ENCODE data around the gene EVL.
A peak's percentile ranks its signal among the peaks of the same experiment; 100 is the strongest.

Gene EVL

GRCh38 chr14:100148837-100149731 is 83.9 kb downstream of the EVL start:
- H3K27ac ChIP-seq, result peak overlapping the region; percentile 99
- no peak for TF ChIP-seq CTCF (conservative IDR thresholded peaks at IDR 0.05)

- no peak for TF ChIP-seq CTCF (conservative IDR thresholded peaks at IDR 0.05)
- peak overlapping the region; percentile 99 for H3K27ac ChIP-seq
Measured at GRCh38 chr14:100149851-100150611, 84.8 kb downstream of the EVL start.

GRCh38 chr14:100150932-100151587 is 85.8 kb downstream of the EVL start:
- peak overlapping the region; percentile 99 for H3K27ac ChIP-seq
- TF ChIP-seq CTCF (conservative IDR thresholded peaks at IDR 0.05), result no peak

DNA sequence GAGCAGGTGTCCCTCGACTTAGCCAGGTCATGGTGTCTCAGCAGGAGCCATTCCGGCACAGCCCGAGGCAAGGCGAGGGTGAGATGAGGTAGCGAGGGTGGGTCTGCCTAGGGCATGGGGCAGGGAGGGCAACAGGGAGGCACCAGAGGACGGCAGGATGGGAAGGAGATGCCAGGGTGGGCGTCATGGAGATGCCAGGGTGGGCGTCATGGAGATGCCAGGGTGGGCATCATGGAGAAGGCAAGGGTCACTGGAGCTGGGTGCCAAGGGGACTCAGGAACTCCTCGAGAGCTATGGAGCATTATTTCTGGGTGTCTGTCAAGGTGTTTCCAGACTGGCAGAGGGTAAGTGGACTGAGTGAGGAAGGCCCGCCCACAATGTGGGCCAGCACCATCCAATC is 86.9 kb downstream of the EVL start:
- H3K27ac ChIP-seq, result peak overlapping the region; percentile 99
- TF ChIP-seq CTCF (conservative IDR thresholded peaks at IDR 0.05), result no peak

DNA sequence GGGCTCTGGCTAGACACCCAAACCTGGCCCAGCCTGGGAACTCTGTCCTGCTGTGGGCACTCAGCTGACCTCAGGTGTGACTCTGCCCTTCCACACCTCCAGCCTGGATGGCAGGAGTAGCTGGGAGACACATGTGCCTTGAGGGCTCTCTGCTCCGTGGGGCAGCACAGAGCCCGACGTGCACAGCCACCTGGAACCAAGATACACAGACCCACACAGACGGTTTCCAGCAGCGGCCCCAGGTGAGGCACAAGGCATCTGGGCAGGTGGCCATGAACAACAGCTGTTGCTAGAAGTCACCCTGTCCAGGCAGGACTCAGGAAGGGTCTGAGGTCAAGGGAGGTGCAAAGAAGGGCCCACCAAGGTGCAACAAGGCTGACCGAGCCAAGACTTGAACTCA is 88.3 kb downstream of the EVL start:
- H3K27ac ChIP-seq, result peak overlapping the region; percentile 99
- TF ChIP-seq CTCF (conservative IDR thresholded peaks at IDR 0.05), result no peak

- H3K27ac ChIP-seq, result peak overlapping the region; percentile 99
Measured at GRCh38 chr14:100155049-100155621, 89.9 kb downstream of the EVL start.

More at GRCh38 chr14:100155049-100155621, 89.9 kb downstream of the EVL start:
- peak; percentile 81 for TF ChIP-seq CTCF (conservative IDR thresholded peaks at IDR 0.05)

Measured in VCaP (cell line).